HG03045 (cell line): ENCODE measurements around the gene KRT81.
"Not testable (repeated sequence)": the region's sequence is repeated elsewhere in the genome, so short reads cannot be mapped to it uniquely, and the experiment has no call there.

Source experiments
- ATAC-seq: cut with Tn5 transposase; IDR thresholded peaks from one replicate; pipeline ENCODE4 v1.9.1; 2021; ENCODE audit warnings: mild to moderate bottlenecking, moderate library complexity; ENCODE audit not compliant: unreplicated experiment

KRT81 gene

DNA sequence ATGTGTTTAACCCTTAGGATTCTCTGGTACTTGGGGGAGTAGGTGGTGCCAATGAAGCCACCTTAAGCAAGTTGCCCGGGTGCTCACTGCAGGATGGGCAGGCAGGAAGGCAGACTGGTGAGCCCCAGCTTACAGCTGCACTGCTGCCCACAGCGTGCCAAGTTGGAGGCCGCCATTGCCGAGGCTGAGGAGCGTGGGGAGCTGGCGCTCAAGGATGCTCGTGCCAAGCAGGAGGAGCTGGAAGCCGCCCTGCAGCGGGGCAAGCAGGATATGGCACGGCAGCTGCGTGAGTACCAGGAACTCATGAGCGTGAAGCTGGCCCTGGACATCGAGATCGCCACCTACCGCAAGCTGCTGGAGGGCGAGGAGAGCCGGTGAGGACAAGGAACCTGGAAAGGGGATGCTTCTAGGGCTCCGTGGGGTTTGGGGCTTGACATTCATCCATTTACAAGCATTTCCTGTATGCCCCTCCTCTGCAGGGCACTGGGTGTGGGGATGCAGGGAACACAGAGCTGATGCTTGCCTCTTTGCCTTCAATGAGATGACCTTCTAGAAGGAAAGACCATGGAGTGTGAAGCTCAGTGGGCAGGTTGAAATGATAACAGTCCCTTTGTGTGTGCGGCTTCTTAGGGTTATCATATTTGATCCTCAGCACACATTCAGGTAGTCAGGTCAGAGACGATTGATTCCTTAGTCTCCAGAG, 45.9 kb downstream of the KRT81 start:
- no peak for ATAC-seq

DNA sequence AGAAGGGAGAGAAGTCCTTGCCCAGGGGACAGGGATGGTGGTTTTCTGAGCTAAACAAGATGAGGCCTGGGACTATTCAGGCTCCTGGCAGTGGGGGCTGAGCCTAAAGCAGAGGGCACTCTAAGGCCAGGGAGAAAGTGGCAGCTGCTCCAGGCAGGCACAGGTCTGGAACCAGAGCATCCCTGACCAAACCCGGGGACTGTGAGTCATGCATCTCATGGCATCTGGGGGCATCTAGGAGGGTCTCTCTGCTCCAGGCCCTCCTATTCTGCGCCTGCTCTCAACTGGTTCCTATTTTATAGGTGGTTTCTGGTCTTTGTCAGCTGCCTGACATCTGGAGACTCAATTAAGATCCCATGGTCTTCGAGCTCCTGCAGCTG, 46.7 kb downstream of the KRT81 start:
- ATAC-seq: no peak

- peak; percentile 88 for ATAC-seq
These were observed 47.3 kb downstream of the KRT81 start for GRCh38 chr12:52243856-52244614.

- no peak for ATAC-seq
These were observed 48.0 kb downstream of the KRT81 start for GRCh38 chr12:52243259-52243855.

GRCh38 chr12:52242442-52243258, 48.7 kb downstream of the KRT81 start:
- no peak for ATAC-seq

GRCh38 chr12:52241205-52241842, 50.0 kb downstream of the KRT81 start:
- no peak for ATAC-seq

DNA sequence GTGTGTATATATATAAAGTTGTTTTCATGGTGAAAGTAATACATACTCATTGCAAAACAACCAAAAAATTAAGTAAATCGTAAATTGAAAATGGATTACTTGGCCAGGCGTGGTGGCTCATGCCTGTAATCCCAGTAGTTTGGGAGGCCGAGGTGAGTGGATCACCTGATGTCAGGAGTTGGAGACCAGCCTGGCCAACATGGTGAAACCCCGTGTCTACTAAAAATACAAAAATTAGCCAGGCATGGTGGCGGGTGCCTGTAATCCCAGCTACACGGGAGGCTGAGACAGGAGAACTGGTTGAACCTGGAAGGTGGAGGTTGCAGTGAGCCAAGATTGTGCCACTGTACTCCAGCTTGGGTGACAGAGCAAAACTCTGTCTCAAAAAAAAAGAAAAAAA, 51.1 kb downstream of the KRT81 start:
- ATAC-seq: not testable (repeated sequence)

DNA sequence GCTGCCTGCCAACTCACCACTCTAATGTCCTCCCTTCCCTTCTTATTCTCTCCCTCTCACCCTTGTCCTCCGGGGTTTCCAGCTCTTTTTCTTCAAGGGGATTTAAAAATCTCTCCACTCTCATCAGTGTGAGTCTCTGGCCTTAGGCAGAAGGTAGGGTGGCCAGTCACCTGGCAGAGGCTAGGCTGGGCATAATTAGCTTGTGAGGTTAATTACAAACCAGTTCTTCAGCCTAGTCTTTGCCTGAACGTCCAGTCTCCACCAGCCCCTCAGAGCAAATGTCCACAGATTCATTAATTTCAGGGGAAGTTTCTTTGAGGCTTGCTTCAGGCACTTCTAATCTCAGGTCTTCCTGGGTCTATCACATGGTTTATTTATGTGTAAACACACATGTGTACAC, 51.6 kb downstream of the KRT81 start:
- no peak for ATAC-seq

DNA sequence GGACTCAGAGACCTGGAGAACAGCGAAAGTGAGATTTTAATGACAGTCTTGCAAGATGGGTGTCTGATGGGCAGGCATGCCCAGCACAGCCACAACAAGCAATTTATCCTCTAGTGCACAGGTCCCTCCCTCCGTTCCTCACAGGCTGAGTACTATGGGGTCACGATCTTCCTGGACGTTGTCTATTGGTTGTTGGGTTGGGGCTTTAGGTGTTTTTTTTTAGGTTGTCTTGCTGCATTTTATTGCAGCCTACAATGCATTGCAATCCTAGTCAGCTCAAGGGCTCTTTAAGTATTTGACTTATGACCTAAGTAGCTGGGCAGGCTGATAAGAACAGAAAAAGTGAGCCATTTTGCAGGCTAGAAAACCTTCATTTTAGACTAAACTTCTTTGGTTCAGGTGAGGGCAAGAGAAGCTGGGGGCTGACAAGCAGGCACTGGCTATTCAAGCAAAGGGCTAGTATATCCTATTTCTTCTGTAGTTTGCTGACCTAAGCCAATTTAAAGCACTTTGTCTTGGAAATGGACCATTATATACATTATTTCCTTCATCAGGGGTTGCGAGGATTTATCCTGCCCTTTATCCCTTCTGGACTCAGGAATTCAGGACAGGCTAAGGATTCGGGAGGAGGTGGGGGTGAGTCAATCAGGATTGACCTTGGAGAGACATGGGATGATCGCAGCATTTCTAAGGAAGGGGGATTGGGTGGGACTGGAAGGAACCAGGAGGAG, 52.3 kb downstream of the KRT81 start:
- no peak for ATAC-seq

DNA sequence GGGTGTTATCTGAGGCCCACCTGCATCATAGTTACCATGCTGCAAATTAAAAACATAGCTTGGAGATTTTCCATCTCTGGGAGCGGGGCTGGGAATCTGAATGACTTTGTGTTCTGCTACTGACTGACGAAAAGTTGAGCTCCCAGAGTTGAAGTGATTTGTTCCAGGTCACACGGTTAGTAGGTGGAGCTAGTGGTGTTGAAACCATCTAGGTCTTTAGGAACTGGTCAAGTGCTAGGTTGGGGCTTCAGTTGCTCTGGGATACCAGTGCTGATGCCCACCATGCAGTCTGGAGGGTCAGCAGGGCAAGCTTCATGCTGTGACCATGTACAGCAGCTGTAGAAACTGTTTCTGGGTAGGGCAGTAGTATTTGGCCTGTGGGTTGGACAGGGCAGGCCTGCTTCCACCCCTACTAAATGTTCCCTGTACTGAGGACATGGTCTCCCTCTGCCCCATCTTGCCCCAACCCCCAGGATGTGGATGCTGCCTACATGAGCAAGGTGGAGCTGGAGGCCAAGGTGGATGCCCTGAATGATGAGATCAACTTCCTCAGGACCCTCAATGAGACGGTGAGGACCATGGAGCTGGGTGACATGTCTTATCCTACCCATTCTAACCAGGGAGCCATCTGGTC, 53.0 kb downstream of the KRT81 start:
- ATAC-seq: no peak

GRCh38 chr12:52236386-52237050, 54.8 kb downstream of the KRT81 start:
- ATAC-seq: no peak
